GM10266 (cell line): ENCODE results near the gene UBR3.

Experiments
- DNase-seq: peaks from one replicate; pipeline ENCODE4 v3.0.0; 2012; ENCODE audit errors: extremely low spot score
- CTCF ChIP-seq: IDR thresholded peaks from 2 replicates; pipeline ENCODE4 v1.5.1; 2012; ENCODE audit warnings: mild to moderate bottlenecking, low read depth; ENCODE audit not compliant: control insufficient read depth, insufficient read depth; ENCODE audit errors: missing control alignments

The UBR3 gene

DNA sequence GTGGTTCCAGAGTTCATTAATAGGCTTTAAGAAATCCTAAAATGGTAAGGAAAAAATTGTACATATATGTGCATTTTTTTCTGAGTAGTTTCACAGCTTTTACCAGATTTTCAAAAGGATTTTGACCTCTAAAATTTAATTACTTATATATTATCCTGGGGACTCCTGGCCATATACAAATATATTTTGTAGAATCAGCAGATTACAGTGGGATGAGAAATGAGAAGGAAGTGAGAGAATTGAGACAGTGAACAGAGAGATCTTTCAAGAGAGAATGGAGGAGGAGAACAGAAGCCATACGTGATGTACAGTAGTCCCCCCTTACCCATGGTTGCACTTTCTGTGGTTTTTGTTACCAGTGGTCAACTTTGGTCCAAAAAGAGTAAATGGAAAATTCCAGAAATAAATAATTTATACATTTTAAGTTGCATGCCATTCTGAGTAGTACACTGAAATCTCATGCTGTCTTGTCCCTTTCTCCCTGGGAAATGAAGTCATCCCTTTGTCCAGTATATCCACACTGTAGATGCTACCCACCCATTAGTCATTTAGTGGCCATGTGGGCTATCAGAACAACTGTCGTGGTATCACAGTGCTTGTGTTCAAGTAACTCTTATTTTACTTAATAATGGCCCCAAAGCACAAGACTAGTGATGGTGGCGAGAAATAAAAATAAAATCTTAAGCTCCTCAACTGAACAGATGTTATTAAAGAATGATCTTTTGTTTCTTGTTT, 220.2 kb downstream of the UBR3 start:
- no peak for TF ChIP-seq CTCF

DNA sequence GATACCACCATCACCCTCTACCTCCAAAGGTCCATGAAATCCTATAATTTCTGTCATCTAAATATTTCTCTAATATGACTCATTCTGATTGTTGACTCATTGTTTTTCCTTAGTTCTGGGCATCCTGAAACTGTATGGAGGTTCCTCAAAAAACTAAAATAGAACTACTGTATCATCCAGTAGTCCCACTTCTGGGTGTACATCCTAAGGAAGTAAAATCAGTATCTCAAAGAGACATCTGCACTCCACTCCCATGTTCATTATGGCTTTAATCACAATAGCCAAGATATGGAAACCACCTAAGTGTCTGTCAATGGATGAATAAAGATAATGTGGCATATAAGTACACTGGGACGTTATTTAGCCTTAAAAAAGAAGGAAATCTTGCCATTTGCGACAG, 224.9 kb downstream of the UBR3 start:
- no peak for TF ChIP-seq CTCF
- no peak for DNase-seq

More for the DNA sequence above, 220.2 kb downstream of the UBR3 start:
- DNase-seq = no peak

DNA sequence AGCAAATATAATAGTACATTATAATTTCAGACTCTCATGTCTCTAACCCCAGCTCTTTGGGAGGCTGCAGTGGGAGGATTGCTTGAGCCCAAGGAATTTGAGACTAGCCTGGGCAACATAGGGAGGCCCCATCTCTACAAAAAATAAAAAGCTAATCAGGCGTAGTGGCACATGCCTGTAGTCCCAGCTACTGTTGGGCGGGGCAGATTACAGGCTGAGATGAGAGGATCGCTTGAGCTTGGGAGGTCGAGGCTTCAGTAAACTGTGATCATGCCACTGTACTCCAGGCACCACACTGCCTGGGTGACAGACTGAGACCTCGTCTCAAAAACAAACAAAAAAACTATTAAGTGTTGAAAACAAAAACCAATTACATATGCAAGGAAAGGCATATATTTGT, 227.7 kb downstream of the UBR3 start:
- DNase-seq = no peak
- no peak for TF ChIP-seq CTCF

DNA sequence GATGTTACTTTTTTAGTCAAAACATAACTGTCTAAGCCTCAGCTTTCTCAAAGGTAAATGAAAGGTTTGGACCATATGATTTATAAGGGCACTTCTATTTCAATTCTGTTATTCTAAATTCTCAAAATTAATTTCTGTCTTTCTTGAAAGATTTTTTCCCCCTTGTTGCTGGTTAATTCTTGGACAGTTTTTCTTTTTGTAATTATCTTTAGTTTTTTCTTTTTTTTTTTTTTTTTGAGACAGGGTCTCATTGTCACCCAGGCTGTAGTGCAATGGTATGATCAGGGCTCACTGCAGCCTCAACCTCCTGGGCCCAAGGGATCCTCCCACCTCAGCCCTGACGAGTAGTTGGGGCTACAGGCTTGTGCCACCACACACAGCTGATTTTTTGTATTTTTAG, 229.6 kb downstream of the UBR3 start:
- no peak for TF ChIP-seq CTCF
- no peak for DNase-seq

DNA sequence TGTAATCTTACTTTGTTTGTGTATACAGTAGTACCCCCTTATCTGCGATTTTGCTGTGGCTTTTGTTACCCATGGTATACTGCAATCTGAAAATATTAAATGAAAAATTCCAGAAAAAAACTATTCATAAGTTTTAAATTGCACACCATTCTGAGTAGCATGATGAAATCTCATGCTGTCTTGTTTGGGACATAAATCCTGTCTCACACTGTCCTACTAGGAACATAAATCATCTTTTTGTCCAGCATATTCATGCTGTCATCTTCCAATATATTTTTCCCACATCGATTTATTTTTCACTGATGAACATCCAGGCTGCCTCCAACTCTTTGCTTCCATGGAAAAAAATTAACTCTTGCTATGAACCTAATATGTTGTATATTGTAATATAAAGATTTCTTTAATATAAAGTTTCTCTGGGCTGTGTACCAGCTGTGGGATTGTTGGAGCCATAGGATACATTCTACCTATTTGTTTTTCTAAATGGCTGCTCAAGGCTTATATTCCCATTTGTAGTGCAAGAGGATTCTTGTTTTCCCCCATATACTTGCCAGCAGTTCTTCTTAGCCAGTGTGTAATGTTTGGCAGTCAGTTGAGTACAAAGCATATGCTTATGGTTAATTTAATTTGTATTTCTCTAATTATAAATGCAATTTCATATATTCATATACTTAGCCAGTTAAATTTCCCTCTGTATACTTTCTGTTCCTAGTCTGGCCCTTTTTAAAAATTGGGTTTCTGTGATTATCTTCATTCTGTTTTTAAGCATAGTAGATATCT, 236.4 kb downstream of the UBR3 start:
- DNase-seq = no peak
- no peak for TF ChIP-seq CTCF

DNA sequence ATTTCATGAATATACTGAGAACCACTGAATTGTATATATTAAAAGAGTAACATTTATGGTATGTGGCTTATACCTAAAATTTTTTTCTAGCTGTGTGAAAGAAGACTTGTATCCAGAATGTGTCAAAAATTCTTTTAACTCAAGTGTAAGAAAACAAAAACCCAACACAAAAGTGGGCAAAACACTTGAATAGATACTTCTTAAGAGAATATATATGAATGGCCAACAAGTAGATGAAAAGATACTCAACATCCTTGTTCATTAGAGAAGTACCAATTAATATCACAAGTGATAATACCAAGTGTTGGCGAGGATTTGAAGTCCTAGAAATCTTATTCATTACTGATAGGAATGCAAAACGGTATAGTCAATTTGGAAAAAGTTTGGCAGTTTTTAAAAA, 243.5 kb downstream of the UBR3 start:
- DNase-seq = no peak
- no peak for TF ChIP-seq CTCF

- no peak for TF ChIP-seq CTCF
- no peak for DNase-seq
Measured at GRCh38 chr2:170073288-170073687, 246.0 kb downstream of the UBR3 start.
